Activated CD8-positive, alpha-beta memory T cell treated with anti-CD3 and anti-CD28 coated beads for 24 hours (primary cell): ENCODE data around the gene APLP2.
"Not testable (repeated sequence)": the region's sequence is repeated elsewhere in the genome, so short reads cannot be mapped to it uniquely, and the experiment has no call there.

Source experiments
- DNase-seq: peaks from one replicate; pipeline ENCODE4 v3.0.0-alpha.2; 2020

Gene APLP2

DNA sequence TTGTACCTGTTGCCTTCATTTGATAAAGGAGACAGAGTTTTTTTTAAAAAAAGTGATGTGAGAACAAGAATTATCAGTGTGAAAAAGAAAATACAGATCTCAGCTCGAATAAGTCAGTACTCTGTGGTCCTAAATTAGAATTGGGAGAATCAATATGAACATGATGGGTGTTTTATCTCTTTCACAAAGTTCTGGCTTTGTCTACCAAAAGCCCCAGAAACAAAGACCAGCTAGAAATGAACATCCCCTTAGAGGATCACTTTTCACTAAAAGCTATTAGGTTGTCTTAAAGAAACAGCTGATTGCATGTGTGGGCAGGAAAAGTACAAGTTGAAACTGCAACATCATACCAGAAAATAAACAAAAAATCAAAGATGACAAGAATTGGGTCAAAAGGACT, 81.5 kb downstream of the APLP2 start:
- no peak for DNase-seq

DNA sequence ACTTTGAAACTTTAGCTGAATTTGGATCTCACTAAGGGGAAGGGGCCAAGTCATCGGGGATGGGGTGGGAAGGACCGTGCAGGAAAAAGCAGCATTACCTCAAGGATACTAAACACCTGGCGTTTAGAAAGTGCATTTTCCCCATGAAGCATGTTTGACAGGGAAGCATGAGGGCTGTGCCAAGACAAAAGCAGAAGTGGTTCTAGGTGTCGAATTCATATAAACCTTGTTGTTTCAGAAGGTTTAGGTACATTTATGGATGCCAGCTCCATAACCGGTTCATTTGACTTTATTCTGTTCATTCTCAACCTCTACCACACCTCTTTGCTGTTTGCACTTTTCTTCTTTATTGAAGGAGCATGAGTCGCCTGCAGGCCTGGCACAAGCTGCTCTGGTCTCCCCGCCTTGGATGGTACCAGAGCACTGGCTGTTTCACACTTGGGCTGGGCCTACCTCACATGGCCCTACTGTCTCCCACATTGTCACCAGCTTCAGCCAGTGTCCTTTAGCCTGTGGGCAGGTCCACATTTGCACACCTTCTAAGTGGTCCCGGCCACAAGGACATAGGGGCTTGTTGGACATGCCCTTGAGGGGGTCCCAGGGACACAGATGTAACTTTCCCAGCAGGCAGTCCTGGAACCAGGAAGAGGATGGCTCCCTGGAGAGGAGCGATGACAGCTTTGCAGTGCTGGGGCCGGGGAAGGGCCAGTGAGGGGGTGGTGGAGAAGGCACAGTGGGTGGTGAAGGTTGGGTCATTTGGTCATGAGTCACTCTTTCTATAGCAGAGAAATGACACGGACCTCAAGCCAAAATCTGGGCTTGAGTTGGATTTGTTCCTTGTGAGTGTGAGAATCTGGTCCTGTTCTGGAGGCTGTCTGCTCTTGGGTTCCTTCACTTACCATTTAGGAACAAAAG, 86.7 kb downstream of the APLP2 start:
- no peak for DNase-seq

DNA sequence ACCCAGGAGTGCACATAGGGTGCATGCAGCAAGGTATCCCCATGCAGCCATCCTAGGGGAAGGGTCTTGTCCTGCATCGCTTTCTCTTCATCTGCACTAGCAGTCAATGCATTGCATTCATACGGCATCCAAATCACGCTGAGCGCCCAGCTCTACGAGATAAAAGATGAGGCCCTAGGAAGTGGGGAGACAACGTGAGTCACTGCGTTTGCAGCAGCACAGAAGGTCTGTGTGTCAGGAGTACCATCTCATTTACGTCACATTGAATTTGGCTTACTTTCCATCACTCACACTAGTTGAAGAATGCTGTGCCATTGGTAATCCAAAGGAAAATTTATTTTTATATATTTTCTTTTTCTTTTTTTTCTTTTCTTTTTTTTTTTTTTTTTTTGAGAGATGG, 87.4 kb downstream of the APLP2 start:
- DNase-seq, result no peak

DNA sequence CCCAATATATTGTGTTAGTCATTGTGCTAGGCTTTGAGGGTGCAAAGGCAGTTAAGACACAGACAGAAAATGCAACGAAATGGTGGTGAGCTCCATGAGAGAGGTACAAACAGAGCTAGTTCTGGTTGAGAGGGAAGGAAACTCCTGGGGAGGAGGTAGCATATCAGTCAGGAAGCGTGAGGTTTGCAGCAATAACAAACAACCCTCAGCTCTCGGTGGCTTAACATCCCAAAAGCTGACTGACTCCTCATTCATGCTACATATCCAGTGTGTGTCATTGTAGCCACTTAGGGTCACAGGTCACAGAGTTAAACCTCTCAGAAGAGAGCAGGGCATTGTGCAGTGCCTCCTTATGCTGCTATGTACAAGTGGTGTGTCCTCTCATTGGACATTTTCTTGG, 88.1 kb downstream of the APLP2 start:
- DNase-seq, result no peak

DNA sequence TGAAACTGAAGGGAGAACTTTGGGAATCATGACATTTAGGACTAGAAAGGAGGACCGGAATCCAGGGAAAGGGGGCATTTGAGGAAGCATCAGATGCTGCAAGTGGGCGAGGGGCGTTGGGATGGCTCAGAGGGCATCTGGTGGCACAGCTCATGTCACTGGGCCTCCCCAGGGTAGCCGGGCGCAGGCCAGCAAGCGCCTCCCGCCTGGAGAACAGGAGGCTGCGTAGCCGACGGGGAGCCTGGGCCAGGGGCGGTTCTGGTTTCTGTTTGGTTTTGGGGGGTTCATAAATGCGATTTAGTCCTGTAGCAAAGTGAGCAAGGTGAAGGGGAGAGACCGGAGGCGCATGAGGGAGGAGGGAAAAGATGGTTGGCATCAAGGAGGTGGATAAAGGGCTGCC, 89.4 kb downstream of the APLP2 start:
- no peak for DNase-seq

DNA sequence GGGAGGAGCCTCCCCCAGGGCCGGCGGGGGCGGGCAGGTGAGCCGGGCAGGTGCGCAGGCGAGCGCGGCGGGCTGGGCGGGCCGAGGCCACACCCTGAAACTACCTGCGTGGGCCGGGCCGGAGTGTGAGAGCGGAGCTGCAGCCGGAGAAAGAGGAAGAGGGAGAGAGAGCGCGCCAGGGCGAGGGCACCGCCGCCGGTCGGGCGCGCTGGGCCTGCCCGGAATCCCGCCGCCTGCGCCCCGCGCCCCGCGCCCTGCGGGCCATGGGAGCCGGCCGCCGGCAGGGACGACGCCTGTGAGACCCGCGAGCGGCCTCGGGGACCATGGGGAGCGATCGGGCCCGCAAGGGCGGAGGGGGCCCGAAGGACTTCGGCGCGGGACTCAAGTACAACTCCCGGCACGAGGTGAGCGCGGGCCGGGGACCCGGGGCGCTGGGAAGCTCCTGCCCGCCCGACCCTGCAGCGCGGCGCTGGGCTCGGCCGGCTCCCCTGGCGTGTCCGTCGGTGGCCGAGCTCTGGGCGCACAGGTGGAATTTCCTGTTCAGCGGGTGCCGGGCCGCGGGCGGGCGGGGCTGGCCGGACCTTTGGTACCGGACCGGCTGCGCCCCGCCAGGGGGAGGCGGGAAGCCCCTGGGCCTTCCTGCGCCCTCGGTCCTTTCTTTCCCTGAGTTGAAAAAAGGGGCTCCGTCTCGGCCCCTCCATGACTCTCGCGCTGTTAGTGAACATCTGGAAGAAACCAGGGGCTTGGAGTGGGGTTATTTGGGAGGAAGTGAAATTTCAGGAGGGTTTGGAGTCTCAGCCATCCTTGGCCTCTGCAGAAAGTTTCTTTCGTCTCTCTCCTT, 90.2 kb downstream of the APLP2 start, which contains the start of gene ST14:
Gene ST14, plus strand, starts transcription at position 126 of the 841 bp plus-strand sequence. Its CDS starts 198 bp downstream, at position 324.
- no peak for DNase-seq

DNA sequence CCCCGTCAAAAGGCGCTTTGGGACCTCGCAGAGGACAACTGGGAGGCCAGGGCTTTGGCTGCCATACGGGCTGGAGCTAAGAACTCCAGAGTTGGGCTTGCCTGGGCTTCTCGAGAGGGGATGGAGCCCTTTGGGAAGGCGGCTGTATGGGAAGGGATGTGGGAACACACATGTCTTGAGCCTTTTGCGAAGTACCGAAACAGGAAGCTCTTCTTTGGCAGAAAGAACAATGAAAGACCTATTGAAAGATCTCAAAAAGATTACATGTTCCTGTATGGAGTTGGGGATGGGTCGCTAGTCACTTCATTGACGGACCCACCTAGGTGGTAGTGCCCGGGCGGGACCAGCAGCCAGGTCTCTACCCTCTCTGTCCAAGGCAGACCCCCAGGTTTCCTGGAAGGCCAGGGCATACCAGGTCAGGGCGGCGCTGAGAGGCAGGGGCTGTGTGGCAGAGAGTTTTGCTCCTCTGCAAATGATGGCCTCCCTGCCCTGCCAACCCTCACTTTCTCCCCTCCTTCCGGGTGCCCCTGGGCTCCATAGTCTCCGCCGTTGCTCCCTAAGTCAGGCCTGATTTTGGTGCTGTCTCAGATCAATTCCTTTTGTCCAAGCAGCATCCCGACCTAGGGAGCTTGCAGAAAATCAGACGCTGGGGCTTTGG, 90.9 kb downstream of the APLP2 start:
- DNase-seq, result no peak

DNA sequence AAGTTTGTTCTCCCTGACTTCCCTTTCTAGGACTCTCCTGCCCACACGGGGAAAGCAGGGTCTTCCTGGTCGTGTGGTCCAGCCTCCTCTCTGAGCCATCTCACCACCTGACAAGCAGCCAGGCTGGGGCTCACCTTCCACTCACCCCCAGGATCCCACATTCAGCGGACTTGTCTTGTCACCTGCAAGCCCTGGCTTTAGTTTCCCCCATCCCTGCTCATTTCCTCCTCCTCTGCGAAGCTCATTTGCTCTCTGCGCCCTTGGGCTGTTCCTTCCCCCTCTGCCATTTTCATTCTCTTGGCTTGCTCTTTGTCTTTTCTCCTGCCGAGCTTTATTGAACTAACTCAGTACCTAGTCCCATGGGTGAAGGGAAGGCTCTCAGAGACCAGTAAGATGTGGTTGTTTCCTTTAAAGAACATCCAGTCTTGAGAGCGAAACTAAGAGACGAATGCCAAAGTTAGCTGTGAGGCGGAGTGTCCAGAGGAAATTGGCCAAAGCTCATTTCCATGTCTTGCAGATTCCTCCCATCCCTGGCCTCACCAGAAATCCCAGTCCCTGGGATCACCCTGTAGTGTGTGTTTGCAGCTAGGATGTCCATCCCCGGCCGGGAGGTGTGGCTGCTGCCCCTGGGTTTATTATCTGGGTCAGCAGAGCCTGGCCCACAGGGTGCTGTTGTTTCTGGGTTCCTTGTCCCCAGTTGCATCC, 91.9 kb downstream of the APLP2 start:
- DNase-seq, result no peak

DNA sequence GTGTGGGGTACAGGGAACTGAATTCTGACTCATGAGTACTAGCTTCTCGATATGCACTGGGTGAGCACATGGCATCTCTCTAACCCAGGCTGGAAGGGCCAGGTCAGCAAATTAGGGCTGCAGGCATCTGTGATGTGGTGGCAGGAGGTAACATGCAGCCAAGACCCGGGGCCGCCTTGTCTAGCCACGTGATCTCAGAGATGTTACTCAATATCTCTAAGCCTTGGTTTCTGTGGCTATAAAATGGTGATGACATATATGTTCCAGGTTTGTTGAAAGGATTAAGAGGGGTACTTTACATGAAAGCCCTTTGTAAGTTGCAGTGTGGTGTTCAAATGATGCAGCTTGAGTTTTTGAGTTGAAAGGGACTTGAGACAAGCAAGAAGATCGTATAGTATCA, 93.0 kb downstream of the APLP2 start:
- DNase-seq, result no peak

DNA sequence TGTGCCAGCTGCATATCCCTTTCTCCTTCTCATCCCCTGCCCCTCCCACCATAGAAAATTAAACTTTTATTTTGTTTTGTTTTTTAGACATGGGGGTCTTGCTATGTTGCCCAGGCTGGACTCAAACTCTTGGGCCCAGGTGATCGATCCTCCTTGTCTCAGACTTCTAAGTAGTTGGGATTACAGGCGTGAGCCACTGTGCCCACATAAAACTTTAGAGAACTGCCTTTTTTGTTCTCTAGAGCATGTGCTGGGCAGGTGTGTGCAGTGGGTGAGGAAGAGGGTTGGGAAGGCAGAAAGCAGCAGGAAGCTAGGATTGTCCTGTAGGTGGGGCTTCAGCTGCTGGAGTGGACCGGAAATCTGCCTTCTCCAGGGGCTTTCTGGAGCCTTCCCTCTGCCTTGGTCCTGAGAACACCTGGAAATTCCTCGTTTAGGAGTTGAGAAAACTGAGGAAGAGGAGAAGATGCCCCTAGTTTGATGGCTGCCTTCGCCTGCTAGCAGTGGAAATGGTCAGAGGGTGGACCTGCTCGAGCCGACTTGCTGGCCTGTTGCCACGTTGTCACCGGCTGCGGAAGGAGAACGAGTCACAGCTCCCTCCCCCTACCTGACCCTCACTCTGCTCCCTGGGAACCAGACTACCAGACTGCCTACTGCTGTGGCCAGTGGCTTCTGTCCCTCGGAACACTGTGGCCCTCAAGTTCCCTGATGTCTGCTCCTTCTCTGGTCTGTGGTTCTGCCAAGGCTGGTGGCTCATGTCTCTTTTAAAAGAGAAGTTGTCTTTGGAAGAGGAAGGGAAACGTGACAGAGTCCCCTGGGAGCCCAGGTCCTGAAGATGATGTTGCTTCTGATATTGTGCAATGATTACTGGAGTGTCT, 93.9 kb downstream of the APLP2 start:
- DNase-seq, result no peak

DNA sequence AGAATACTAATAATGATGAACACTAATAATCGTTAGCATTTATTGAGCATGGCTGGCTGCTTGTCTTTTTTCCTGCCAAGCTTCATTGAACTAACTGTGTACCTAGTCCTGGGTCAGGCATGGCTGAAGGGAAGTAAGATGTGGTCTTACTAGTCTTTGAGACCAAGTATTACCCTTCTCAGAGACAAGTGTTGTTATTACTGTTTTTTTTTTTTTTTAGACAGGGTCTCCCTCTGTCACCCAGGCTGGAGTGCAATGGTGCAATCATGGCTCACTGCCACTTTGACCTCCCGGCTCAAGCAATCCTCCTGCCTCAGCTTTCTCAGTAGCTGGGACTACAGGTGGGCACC, 94.5 kb downstream of the APLP2 start:
- DNase-seq, result no peak

DNA sequence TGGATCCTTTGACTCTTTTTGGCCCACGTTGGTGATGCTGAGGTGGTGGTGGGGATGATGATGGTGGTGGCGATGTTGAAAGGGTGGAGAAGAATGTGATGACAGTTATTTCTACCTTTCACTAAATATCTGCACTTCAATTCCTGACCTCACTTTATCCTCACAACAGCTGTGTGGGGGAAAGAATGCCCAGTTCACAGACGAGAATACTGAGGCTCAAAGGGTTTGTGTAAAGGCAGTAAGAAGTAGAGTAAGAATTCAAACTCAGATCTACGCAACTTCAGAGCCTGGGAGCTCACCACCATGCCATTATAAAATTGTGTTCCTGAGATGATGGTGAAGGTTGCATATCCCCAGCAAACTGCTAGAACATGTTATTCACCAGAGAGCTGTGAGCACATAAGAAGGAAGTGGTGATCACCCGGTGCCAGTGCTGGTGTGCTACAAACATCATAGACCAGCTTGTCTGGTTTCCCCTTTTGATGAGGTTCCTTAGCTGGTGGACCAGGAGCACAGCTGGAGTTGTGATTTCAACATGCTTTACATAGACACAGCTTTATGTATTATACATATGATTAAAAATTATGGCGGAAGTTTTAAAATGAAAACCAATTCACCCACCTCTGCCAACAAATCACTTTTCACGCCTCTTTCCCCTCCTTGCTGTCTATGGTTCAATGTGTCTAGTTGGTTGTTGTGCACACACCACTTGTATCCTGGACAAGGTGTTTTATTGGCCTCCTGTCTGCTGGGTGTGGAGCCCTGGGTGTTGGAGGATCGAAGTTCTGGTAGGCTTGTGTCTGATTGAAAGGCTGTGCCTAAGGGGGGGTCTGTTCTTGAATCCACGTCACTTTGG, 96.1 kb downstream of the APLP2 start:
- no peak for DNase-seq

DNA sequence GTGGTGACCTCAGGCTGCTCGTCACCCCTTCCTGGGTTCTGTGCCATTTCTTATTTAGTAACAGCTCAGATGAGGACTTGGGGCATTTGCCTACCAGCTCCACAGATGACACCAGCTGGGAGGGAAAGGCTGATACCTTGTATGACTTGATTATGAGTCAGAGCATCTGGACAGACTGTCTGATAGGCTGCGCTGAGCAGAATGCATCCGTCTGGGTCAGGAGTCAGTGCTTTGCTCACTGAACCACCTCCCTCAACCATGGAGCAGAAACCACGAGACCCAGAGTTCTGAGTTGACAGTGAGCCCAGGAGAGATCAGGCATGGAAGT, 96.7 kb downstream of the APLP2 start:
- no peak for DNase-seq

DNA sequence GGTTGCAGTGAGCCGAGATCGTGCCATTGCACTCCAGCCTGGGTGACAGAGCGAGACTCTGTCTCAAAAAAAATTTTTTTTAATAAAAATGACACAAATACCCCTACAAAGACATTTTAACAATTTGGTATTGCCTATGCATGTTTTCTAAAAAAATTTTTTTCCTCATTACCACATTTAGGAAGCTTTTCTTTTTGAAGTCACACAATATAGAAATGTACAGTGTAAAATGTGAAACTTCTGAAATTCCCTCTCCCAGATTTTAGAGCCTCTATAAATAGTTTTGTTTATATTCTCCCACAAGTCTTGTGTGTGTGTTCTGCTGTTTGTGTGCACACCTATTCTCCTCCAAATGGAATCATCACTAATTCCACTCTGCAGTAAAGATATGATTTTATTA, 97.5 kb downstream of the APLP2 start:
- no peak for DNase-seq

DNA sequence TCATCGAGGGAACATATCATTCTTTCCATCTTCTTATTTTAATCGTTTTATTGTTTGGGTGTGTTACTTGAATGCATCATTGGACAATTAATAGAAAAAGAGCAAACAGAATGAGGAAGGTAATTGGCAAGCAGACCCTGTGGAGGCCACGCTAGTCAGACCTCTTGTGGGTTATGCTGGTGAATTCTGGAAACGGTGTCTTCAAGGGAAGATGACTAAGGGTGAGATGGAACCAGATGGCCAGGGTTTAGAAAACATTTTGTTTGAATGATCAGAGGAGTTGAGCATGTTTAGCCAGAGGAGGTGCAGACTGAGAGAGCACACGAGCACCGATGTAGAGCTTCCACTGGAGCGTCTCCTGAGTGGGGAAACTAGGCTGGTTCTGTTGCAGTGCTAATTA, 98.4 kb downstream of the APLP2 start:
- DNase-seq, result no peak

DNA sequence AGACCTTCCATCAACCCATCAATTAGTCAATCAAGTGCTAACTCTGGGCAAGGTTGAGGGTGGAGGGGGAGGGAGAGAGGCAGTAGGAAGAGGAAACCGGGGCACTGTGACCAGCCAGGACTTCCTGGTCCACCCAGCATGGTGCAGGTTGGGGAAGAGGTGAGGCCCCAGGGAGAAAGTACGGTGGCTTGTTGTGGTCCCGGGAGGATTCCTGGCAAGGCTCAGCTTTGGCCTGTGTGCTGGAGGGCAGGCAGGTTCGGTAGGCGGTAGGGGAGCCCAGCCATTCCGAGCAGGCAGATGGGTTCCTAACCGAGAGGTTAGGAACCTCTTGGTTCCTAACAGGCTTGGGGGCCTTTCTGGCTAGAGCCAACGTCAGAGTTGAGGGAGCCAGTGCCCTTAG, 100.7 kb downstream of the APLP2 start:
- DNase-seq, result no peak

DNA sequence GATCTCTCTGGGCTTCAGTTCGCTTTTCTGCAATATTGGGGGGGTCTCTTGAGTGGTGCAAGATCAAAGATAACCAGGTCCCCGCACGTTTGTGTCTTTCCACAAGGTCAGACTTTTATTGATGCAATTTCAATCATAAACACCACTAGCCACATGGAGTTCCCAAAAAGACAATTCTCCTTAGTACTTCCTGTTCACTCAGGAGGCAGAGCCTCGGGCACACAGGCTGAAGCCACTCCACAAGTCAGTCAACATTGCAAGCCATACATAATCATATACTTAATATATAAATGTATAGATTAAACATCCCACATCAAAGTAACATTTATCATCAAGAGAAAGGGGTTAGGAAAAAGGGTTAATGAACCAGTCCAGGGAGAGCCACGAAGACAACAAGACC, 101.8 kb downstream of the APLP2 start:
- no peak for DNase-seq

DNA sequence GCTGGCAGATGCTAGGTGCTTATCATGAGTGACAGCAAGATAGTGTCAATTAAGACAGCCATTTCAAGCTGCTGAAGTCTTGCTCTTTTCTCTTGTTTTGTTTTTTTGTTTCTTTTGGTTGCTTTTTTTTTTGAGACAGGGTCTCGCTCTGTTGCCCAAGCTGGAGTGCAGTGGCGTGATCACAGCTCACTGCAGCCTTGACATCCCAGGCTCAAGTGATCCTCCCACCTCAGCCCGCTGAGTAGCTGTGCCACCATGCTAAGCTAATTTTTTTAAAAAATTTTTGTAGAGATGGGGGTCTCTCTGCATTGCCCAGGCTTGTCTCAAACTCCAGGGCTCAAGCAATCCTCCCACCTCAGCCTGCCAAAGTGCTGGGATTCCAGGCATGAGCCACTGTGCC, 102.3 kb downstream of the APLP2 start:
- not testable (repeated sequence) for DNase-seq

DNA sequence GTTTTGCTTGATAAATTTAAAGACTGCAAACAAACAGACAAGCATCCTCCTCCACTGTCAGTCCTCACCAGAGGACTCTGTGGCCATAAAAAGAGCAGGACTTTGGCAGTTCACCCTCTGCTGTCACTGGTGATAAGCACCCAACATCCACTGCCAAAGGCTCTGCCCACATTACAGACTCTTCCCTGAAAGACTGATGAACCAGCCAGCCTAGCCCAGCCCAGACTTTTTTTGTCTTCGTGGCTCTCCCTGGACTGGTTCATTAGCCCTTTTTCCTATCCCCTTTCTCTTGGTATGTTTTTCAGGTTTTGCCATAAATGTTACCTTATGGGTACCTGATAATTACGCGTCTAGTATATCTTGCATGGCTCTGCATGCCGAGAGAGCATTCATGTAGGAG, 104.9 kb downstream of the APLP2 start:
- DNase-seq, result no peak

DNA sequence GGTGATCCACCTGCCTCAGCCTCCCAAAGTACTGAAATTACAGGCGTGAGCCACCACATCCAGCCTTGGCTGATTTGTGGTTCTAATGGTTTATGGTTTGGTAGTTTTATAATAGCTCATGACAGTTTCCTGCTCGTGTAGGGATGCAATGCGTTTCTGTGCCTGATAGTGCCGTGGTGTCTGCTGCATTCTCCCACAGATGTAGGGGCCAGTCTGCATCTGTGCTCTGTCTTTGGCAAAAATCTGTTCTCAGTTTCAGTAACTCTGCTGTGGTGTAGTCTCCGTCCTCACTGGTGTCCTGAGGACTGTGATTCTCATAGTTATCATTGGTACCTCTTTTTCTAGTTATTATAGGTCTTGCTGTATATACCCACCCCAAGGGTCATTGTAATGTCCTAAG, 106.2 kb downstream of the APLP2 start:
- no peak for DNase-seq

DNA sequence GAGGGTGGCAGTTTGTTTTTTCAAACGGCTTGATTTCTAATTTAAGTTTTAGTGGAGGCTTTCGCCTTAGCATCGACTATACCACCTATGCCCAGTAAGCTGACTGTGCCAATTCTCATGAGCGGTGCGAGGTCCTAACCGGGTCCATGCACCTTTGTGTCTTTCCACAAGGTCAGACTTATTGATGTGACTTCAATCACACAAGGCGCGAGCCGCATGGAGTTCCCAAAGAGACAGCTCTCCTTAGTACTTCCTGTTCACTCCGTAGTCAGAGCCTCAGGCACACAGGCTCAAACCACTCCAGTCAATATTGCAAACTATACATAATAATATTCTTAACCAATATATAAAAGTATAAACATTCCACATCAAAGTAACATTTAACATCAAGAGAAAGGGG, 108.1 kb downstream of the APLP2 start:
- no peak for DNase-seq
